Natural killer cell (primary cell): Measurements from ENCODE around the gene ELAVL3. TPM values are rescaled to one million over a fixed set of nuclear protein-coding genes. Genes with fewer than 3 reads are reported as not detected.

Source experiments
- ATAC-seq, 3 donors: fragments of 150-1000 bp in 2 of 3; fragments of 200-7000 bp in 1 of 3; cut with Tn5 transposase; 1 replicate in 1 of 3; 2 replicates in 2 of 3; pipeline ENCODE4 v1.10.0; 2021; ENCODE audit warnings: mild to moderate bottlenecking in 2 of 3, moderate library complexity in 2 of 3
- DNase-seq, 2 donors: peaks; one replicate each; pipeline versions ENCODE4 v3.0.0 to v3.0.0-alpha.2; 2013 to 2021; ENCODE audit warnings: mixed read lengths in 1 of 2
- H3K27ac ChIP-seq: one replicate; pipeline ENCODE4 v1.5.1; 2013; ENCODE audit warnings: mild to moderate bottlenecking, low read length
- H3K27me3 ChIP-seq: one replicate; pipeline ENCODE4 v1.6.1; 2013; ENCODE audit warnings: low read length; ENCODE audit not compliant: control insufficient read depth, insufficient read depth
- H3K36me3 ChIP-seq: one replicate; pipeline ENCODE4 v1.6.1; 2013; ENCODE audit warnings: low read length; ENCODE audit not compliant: control insufficient read depth, insufficient read depth
- H3K4me1 ChIP-seq: one replicate; pipeline ENCODE4 v1.6.1; 2013; ENCODE audit warnings: low read length; ENCODE audit not compliant: control insufficient read depth, insufficient read depth
- H3K4me3 ChIP-seq: one replicate; pipeline ENCODE4 v1.5.1; 2013; ENCODE audit warnings: low read length
- H3K9me3 ChIP-seq: one replicate; pipeline ENCODE4 v1.6.1; 2013; ENCODE audit warnings: low read length; ENCODE audit not compliant: control insufficient read depth, insufficient read depth
- H3K27ac Mint-ChIP-seq, 2 donors: one replicate each; pipeline ENCODE4 v1.8.0; 2022; ENCODE audit warnings: mild to moderate bottlenecking in 2 of 2, mixed read lengths in 2 of 2, moderate library complexity in 1 of 2
- H3K27me3 Mint-ChIP-seq, 2 donors: one replicate each; pipeline ENCODE4 v1.8.0; 2022; ENCODE audit warnings: low read depth in 2 of 2, mixed read lengths in 2 of 2
- H3K36me3 Mint-ChIP-seq: one replicate; pipeline ENCODE4 v1.8.0; 2022; ENCODE audit warnings: mixed read lengths
- H3K4me1 Mint-ChIP-seq, 2 donors: one replicate each; pipeline ENCODE4 v1.8.0; 2022; ENCODE audit warnings: mixed read lengths in 2 of 2
- H3K4me3 Mint-ChIP-seq: one replicate; pipeline ENCODE4 v1.8.0; 2022; ENCODE audit warnings: mild to moderate bottlenecking, moderate library complexity, mixed read lengths
- H3K9me3 Mint-ChIP-seq, 2 donors: one replicate each; pipeline ENCODE4 v1.8.0; 2022; ENCODE audit warnings: mixed read lengths in 2 of 2
- WGBS: methylation state at CpG from one replicate; pipeline ENCODE4 v1.1.7; 2013; ENCODE audit warnings: missing lambda C conversion rate; ENCODE audit not compliant: insufficient coverage; 5-methylcytosine and 5-hydroxymethylcytosine counted together
- intact Hi-C: fragments of 100-400 bp; cut with micrococcal nuclease; formaldehyde crosslinking; loops from one replicate; pipeline ENCODE4 v1.14.2; 2022
- total RNA-seq, 4 donors: library from RNA; stranded (reverse); fragments of 120-200 nt in 1 of 4; gene quantifications; one replicate each; pipeline versions ENCODE4 v1.2.3 to v1.2.4, GENCODE V29; 2013 to 2022
- TF ChIP-seq, protein P1 (sequence below): fragments of 200-600 bp; IDR thresholded peaks from one replicate; pipeline ENCODE4 v1.8.0; 2022; ENCODE audit warnings: antibody characterized with exemption

The ELAVL3 gene
- total RNA-seq, 3 donors from 2014 or later (not counting 1 experiment from before 2014, with no cell fraction given): not detected

DNA sequence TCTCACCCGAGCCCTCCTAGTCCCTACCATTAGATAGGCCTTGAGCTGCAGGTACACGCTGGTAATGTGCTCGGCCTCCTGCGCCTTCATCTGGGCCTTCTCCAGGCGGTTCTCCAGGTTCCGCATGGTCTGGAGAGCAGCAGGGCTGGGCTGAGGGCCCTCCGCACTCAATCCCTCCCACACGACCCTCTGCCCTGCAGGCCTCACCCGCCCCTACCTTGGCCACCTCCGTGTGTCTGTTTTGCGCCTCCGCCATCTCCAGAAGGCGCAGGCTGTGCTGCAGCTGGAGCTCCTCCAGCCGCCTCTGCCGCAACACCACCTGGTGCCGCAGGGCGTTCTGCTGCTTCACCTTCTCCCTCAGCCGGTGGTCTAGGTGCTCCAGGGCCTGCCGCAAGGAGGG lies 54.2 kb downstream of the ELAVL3 start:
- Mint-ChIP-seq H3K4me1 (peaks cover 18 to 24% of the 10 kb centered on the region in 2 donors), H3K9me3 (no peaks in the 10 kb centered on the region), H3K27me3 (peaks cover 14 to 16% of the 10 kb centered on the region in 2 donors), H3K36me3 (no peaks in the 10 kb centered on the region), H3K4me3 (no peak overlapping the region), H3K27ac (no peak overlapping the region)
- TF ChIP-seq, protein P1, sequence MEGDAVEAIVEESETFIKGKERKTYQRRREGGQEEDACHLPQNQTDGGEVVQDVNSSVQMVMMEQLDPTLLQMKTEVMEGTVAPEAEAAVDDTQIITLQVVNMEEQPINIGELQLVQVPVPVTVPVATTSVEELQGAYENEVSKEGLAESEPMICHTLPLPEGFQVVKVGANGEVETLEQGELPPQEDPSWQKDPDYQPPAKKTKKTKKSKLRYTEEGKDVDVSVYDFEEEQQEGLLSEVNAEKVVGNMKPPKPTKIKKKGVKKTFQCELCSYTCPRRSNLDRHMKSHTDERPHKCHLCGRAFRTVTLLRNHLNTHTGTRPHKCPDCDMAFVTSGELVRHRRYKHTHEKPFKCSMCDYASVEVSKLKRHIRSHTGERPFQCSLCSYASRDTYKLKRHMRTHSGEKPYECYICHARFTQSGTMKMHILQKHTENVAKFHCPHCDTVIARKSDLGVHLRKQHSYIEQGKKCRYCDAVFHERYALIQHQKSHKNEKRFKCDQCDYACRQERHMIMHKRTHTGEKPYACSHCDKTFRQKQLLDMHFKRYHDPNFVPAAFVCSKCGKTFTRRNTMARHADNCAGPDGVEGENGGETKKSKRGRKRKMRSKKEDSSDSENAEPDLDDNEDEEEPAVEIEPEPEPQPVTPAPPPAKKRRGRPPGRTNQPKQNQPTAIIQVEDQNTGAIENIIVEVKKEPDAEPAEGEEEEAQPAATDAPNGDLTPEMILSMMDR: no peak
- WGBS: 96% methylated on average over 19 of the region's 19 CpGs
- ATAC-seq (no peak), DNase-seq (no peak)
- H3K27me3 ChIP-seq: peaks cover 20% of the 10 kb centered on the region
- no peaks in the 10 kb centered on the region for H3K9me3 ChIP-seq
- no peaks in the 10 kb centered on the region for H3K36me3 ChIP-seq
- no peak overlapping the region for H3K27ac ChIP-seq
- intact Hi-C loops: no loop called here
- no peak overlapping the region for H3K4me3 ChIP-seq
- peaks cover 25% of the 10 kb centered on the region for H3K4me1 ChIP-seq

- peaks cover 21 to 23% of the 10 kb centered on the region in 2 donors for H3K27me3 Mint-ChIP-seq
- H3K27ac Mint-ChIP-seq: no peak overlapping the region
- WGBS: 92% methylated on average over 28 of the region's 28 CpGs
- Histone ChIP-seq H3K4me1 (peaks cover 32% of the 10 kb centered on the region), H3K27me3 (peaks cover 27% of the 10 kb centered on the region), H3K4me3 (no peak overlapping the region), H3K9me3 (no peaks in the 10 kb centered on the region), H3K36me3 (no peaks in the 10 kb centered on the region), H3K27ac (no peak overlapping the region)
- intact Hi-C loops: no loop called here
- H3K4me1 Mint-ChIP-seq: peaks cover 25 to 31% of the 10 kb centered on the region in 2 donors
- DNase-seq (no peak), ATAC-seq (no peak)
- H3K36me3 Mint-ChIP-seq: no peaks in the 10 kb centered on the region
- no peak overlapping the region for H3K4me3 Mint-ChIP-seq
- H3K9me3 Mint-ChIP-seq: no peaks in the 10 kb centered on the region
- TF ChIP-seq, protein P1: no peak
Observed at GRCh38 chr19:11425719-11426457, 55.0 kb downstream of the ELAVL3 start.

GRCh38 chr19:11423791-11424181 lies 57.1 kb downstream of the ELAVL3 start:
- H3K27ac Mint-ChIP-seq: no peak overlapping the region

More at GRCh38 chr19:11423791-11424181, 57.1 kb downstream of the ELAVL3 start:
- H3K36me3 Mint-ChIP-seq: no peaks in the 10 kb centered on the region
- TF ChIP-seq, protein P1: no peak
- no peaks in the 10 kb centered on the region for H3K9me3 ChIP-seq
- H3K4me1 ChIP-seq: peaks cover 44% of the 10 kb centered on the region
- intact Hi-C loops: loop anchor here (5.0 kb wide), 1 partner anchor 41 kb away; the partner anchor contains the start of gene EPOR
- no peaks in the 10 kb centered on the region for H3K9me3 Mint-ChIP-seq
- peaks cover 45% of the 10 kb centered on the region for H3K27me3 ChIP-seq
- peaks cover 21 to 34% of the 10 kb centered on the region in 2 donors for H3K27me3 Mint-ChIP-seq
- no peak overlapping the region for H3K27ac ChIP-seq
- no peak for ATAC-seq
- H3K36me3 ChIP-seq: no peaks in the 10 kb centered on the region
- 18% methylated on average over 22 of the region's 22 CpGs for WGBS
- H3K4me3 Mint-ChIP-seq: peak overlapping the region; percentile 13
- H3K4me1 Mint-ChIP-seq: peaks cover 30 to 42% of the 10 kb centered on the region in 2 donors
- no peak overlapping the region for H3K4me3 ChIP-seq
- no peak for DNase-seq
